Measurements from ENCODE around the gene EFS.
"Not testable (repeated sequence)": the region's sequence is repeated elsewhere in the genome, so short reads cannot be mapped to it uniquely, and the experiment has no call there.

EFS gene

GRCh38 chr14:23399136-23399535 is 34.2 kb upstream of the EFS start:
- DNase-seq: no peak

- DNase-seq: no peak
These were observed 33.4 kb upstream of the EFS start for GRCh38 chr14:23398348-23398747.

- DNase-seq: no peak
These were observed 31.9 kb upstream of the EFS start for GRCh38 chr14:23396781-23397407.

GRCh38 chr14:23396126-23396525 is 31.2 kb upstream of the EFS start:
- DNase-seq: no peak

- no peak for DNase-seq
These were observed 27.6 kb upstream of the EFS start for GRCh38 chr14:23392613-23393012.

GRCh38 chr14:23389871-23390270 is 24.9 kb upstream of the EFS start:
- DNase-seq: not testable (repeated sequence)

- no peak for DNase-seq
These were observed 24.4 kb upstream of the EFS start for GRCh38 chr14:23389396-23389795.

GRCh38 chr14:23388996-23389395 is 24.0 kb upstream of the EFS start:
- no peak for DNase-seq

GRCh38 chr14:23387916-23388882 is 23.2 kb upstream of the EFS start:
- DNase-seq: no peak

GRCh38 chr14:23386999-23387398 is 22.0 kb upstream of the EFS start:
- DNase-seq: no peak

- DNase-seq: not testable (repeated sequence)
These were observed 21.3 kb upstream of the EFS start for GRCh38 chr14:23386266-23386657.

GRCh38 chr14:23385642-23386265 is 20.8 kb upstream of the EFS start:
- no peak for DNase-seq

GRCh38 chr14:23385244-23385641 is 20.3 kb upstream of the EFS start:
- DNase-seq: no peak

- no peak for DNase-seq
These were observed 19.6 kb upstream of the EFS start for GRCh38 chr14:23384364-23385080.

GRCh38 chr14:23382731-23383440 is 17.9 kb upstream of the EFS start:
- no peak for DNase-seq

- DNase-seq: no peak
These were observed 17.3 kb upstream of the EFS start for GRCh38 chr14:23382276-23382675.

GRCh38 chr14:23381871-23382270 is 16.9 kb upstream of the EFS start:
- DNase-seq: no peak

GRCh38 chr14:23380976-23381375 is 16.0 kb upstream of the EFS start:
- no peak for DNase-seq

- DNase-seq: no peak
These were observed 15.4 kb upstream of the EFS start for GRCh38 chr14:23380197-23380914.

GRCh38 chr14:23379366-23380196 is 14.6 kb upstream of the EFS start:
- peak; percentile 56 for DNase-seq
